ENCODE measurements around the gene ADGRG4.

Gene ADGRG4

DNA sequence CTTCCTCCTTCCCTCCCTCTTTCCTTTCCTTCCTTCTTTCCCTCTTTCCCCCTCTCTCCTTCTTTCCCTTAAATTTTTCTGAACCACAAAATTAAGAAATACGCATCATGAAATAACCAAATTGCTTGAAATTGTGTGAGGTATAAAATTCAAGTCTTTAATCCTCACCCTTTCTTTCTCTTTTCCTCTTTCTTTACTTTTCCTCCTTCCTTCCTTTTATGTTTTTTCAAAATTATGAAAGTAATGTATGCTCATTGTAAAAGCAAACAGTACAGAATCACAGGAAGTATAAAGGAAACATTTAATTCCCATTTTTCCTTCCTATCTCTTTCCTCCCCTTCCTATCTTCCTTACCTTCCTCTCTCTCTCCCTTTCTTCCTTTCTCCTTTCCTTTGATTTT, 5.4 kb downstream of the ADGRG4 start:
- DNase-seq (ENCODE audit: insufficient read length) (no peak), FAIRE-seq (no peak)
- no peak for TF ChIP-seq POLR2AphosphoS5 (IDR thresholded peaks at IDR 0.05; ENCODE audit: low read depth, low read length)

GRCh38 chrX:136307471-136307870, 6.7 kb downstream of the ADGRG4 start:
- no peak for TF ChIP-seq TAF1 (IDR thresholded peaks at IDR 0.05; ENCODE audit: borderline replicate concordance, low read depth, low read length)
- no peak for TF ChIP-seq POLR2AphosphoS5 (IDR thresholded peaks at IDR 0.05; ENCODE audit: low read depth, low read length)
- TF ChIP-seq POLR2A (IDR thresholded peaks at IDR 0.05; ENCODE audit: low read depth, low read length) = no peak
- DNase-seq (ENCODE audit: insufficient read length) = no peak
- FAIRE-seq = no peak

DNA sequence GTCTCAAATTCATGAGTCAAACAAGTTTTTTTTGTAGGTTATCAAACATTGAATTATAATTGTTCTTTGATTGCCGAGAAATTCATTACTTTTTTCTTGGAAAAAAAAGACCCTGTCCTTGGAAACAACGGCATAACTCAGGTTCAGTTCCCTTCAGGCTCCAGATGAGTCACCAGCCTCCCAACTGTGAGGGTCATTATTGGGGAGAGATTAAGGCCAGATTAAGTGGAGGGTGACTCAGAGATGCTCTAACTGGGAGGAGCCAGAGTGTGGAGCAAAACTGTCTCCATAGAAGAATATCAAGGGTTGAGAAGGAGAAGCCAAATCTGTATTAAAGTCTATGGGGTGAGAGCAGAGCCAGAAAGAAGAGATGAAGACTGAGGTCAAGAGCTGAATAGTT, 9.6 kb downstream of the ADGRG4 start:
- TF ChIP-seq POLR2AphosphoS5 (IDR thresholded peaks at IDR 0.05; ENCODE audit: low read depth, low read length) (no peak), TAF1 (IDR thresholded peaks at IDR 0.05; ENCODE audit: borderline replicate concordance, low read depth, low read length) (no peak), POLR2A (IDR thresholded peaks at IDR 0.05; ENCODE audit: low read depth, low read length) (no peak)
- FAIRE-seq = no peak
- no peak for DNase-seq (ENCODE audit: insufficient read length)

DNA sequence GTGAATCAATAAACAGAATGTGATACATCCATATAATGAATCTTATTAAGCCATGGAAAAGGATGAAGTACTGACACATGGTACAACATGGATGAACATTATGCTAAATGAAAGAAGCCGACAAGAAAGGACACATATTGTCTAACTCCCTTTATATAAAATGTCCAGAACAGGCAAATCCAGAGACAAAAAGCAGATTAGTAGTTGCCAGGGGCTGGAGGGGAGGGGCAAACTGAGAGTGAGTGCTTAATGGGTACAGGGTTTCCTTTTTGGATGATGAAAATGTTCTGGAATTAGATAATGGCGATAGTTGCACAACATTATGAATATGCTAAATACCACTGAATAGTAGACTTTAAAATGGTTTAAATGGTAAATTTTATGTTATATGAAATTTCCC, 17.4 kb downstream of the ADGRG4 start:
- FAIRE-seq = no peak
- DNase-seq (ENCODE audit: insufficient read length) = no peak
- TF ChIP-seq POLR2A (IDR thresholded peaks at IDR 0.05; ENCODE audit: low read depth, low read length) = no peak
- no peak for TF ChIP-seq POLR2AphosphoS5 (IDR thresholded peaks at IDR 0.05; ENCODE audit: low read depth, low read length)
- no peak for TF ChIP-seq TAF1 (IDR thresholded peaks at IDR 0.05; ENCODE audit: borderline replicate concordance, low read depth, low read length)

- TF ChIP-seq POLR2A (IDR thresholded peaks at IDR 0.05; ENCODE audit: low read depth, low read length) = no peak
- TF ChIP-seq TAF1 (IDR thresholded peaks at IDR 0.05; ENCODE audit: borderline replicate concordance, low read depth, low read length) = no peak
- no peak for TF ChIP-seq POLR2AphosphoS5 (IDR thresholded peaks at IDR 0.05; ENCODE audit: low read depth, low read length)
- FAIRE-seq (no peak), DNase-seq (ENCODE audit: insufficient read length) (no peak)
Observed at GRCh38 chrX:136318895-136319597, 18.3 kb downstream of the ADGRG4 start.

DNA sequence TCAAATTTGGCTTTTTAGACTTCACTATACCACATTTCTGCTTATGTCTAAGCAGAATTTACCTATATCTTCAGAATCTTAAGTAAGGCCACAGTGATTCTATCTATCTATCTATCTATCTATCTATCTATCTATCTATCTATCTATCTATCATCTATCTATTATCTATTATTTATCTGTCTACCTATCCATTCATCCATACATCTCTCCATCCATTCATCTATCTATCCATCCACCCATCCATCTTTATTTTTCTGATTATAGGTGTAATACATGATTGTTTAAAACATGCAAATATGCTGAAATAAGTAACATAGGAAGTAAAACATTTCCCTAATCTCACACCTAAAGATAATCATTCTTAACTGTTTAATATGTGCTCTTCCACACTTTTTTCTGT, 18.8 kb downstream of the ADGRG4 start:
- TF ChIP-seq POLR2A (IDR thresholded peaks at IDR 0.05; ENCODE audit: low read depth, low read length) (no peak), POLR2AphosphoS5 (IDR thresholded peaks at IDR 0.05; ENCODE audit: low read depth, low read length) (no peak), TAF1 (IDR thresholded peaks at IDR 0.05; ENCODE audit: borderline replicate concordance, low read depth, low read length) (no peak)
- FAIRE-seq = no peak

GRCh38 chrX:136321532-136321931, 20.8 kb downstream of the ADGRG4 start:
- FAIRE-seq = no peak
- no peak for TF ChIP-seq POLR2AphosphoS5 (IDR thresholded peaks at IDR 0.05; ENCODE audit: low read depth, low read length)
- no peak for TF ChIP-seq TAF1 (IDR thresholded peaks at IDR 0.05; ENCODE audit: borderline replicate concordance, low read depth, low read length)
- no peak for TF ChIP-seq POLR2A (IDR thresholded peaks at IDR 0.05; ENCODE audit: low read depth, low read length)

More for the DNA sequence above, 18.8 kb downstream of the ADGRG4 start:
- DNase-seq (ENCODE audit: insufficient read length) = no peak

GRCh38 chrX:136322064-136322463, 21.3 kb downstream of the ADGRG4 start:
- FAIRE-seq = no peak

More at GRCh38 chrX:136321532-136321931, 20.8 kb downstream of the ADGRG4 start:
- DNase-seq (ENCODE audit: insufficient read length) = no peak

DNA sequence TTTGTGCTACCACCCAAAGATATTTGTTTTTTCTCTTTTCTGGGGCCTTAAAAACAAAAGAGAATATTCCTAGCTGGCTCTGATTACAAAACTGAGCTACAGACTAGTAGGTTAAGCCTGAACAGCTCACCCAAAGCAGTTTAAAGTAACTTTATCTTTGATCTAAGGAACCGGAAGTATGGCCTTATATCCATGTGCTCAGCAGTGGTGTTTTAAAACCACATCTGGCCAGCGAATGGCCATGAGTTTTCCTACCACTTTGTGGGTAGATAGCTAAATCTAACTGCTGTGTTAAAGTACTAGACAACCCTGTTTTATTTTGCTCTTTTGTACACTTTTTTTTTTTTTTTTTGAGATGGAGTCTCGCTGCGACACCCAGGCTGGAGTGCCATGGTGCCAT, 24.6 kb downstream of the ADGRG4 start:
- DNase-seq (ENCODE audit: insufficient read length) (no peak), FAIRE-seq (no peak)
- TF ChIP-seq TAF1 (IDR thresholded peaks at IDR 0.05; ENCODE audit: borderline replicate concordance, low read depth, low read length) (no peak), POLR2AphosphoS5 (IDR thresholded peaks at IDR 0.05; ENCODE audit: low read depth, low read length) (no peak), POLR2A (IDR thresholded peaks at IDR 0.05; ENCODE audit: low read depth, low read length) (no peak)

More at GRCh38 chrX:136322064-136322463, 21.3 kb downstream of the ADGRG4 start:
- DNase-seq (ENCODE audit: insufficient read length) = no peak
- TF ChIP-seq POLR2A (IDR thresholded peaks at IDR 0.05; ENCODE audit: low read depth, low read length) (no peak), POLR2AphosphoS5 (IDR thresholded peaks at IDR 0.05; ENCODE audit: low read depth, low read length) (no peak), TAF1 (IDR thresholded peaks at IDR 0.05; ENCODE audit: borderline replicate concordance, low read depth, low read length) (no peak)

DNA sequence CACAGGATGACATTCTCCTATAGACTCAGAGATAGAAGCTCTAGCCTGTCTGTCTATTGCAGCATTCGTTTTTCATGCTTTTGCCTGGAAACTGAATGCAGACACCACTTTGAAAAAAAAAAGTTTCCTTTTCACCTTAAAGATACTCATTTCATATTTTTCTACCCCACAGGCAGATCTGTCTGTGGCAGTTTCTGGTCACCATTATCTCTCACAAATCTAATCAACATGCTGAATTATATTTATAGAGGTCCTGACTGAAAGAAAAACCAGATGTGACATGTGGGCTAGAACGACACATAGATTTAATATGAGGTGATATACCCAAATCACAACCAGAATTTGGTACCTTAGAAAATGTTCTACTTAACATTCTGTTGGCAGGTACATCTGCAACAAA, 28.2 kb downstream of the ADGRG4 start:
- no peak for TF ChIP-seq POLR2A (IDR thresholded peaks at IDR 0.05; ENCODE audit: low read depth, low read length)
- no peak for TF ChIP-seq POLR2AphosphoS5 (IDR thresholded peaks at IDR 0.05; ENCODE audit: low read depth, low read length)
- no peak for TF ChIP-seq TAF1 (IDR thresholded peaks at IDR 0.05; ENCODE audit: borderline replicate concordance, low read depth, low read length)
- no peak for DNase-seq (ENCODE audit: insufficient read length)
- no peak for FAIRE-seq

- DNase-seq (ENCODE audit: insufficient read length) = no peak
- FAIRE-seq = no peak
- TF ChIP-seq POLR2A (IDR thresholded peaks at IDR 0.05; ENCODE audit: low read depth, low read length) (no peak), TAF1 (IDR thresholded peaks at IDR 0.05; ENCODE audit: borderline replicate concordance, low read depth, low read length) (no peak), POLR2AphosphoS5 (IDR thresholded peaks at IDR 0.05; ENCODE audit: low read depth, low read length) (no peak)
Observed at GRCh38 chrX:136336623-136337022, 35.9 kb downstream of the ADGRG4 start.

GRCh38 chrX:136339702-136340101, 38.9 kb downstream of the ADGRG4 start:
- DNase-seq (ENCODE audit: insufficient read length) (no peak), FAIRE-seq (no peak)

More at GRCh38 chrX:136339702-136340101, 38.9 kb downstream of the ADGRG4 start:
- TF ChIP-seq POLR2A (IDR thresholded peaks at IDR 0.05; ENCODE audit: low read depth, low read length) (no peak), POLR2AphosphoS5 (IDR thresholded peaks at IDR 0.05; ENCODE audit: low read depth, low read length) (no peak), TAF1 (IDR thresholded peaks at IDR 0.05; ENCODE audit: borderline replicate concordance, low read depth, low read length) (no peak)

Data from GM12892 (cell line).